K562 (cell line): ENCODE measurements around the gene MTTP. TPM values are rescaled to one million over a fixed set of nuclear protein-coding genes. Genes with fewer than 3 reads are reported as not detected.

Experiments used
- ATAC-seq: fragments of 200-7000 bp; cut with Tn5 transposase; 3 replicates; pipeline ENCODE4 v1.9.1; 2020; ENCODE audit warnings: moderate library complexity
- BruUV-seq: library from RNA; stranded (reverse); fragments of 400-500 nt; replicated peaks from 2 replicates; lab custom pipeline; 2021; lab: Mats Ljungman, UMichigan
- CTCF ChIA-PET: fragments of 300-600 bp; formaldehyde crosslinking; extraction: SDS; loops from one replicate; lab custom pipeline; 2021; ENCODE audit warnings: low intra/inter-chr PET ratio; lab: Yijun Ruan, JAX
- POLR2A ChIA-PET: fragments of 300-600, 350-650 bp; sonication (Branson Sonifier 250); formaldehyde crosslinking; extraction: SDS; loops from one replicate; lab custom pipeline; 2021; ENCODE audit warnings: antibody characterized with exemption, inconsistent platforms; lab: Yijun Ruan, JAX
- DNase-seq, 4 experiments: peaks; one replicate each; pipeline versions ENCODE4 v3.0.0 to v3.0.0-alpha.2; 2011 to 2018; ENCODE audit warnings: low spot score in 3 of 4, mixed read lengths in 3 of 4; ENCODE audit errors: extremely low read depth in 1 of 4
- FAIRE-seq: peaks from 2 replicates; lab custom pipeline; 2011; peaks lifted over from hg19 to GRCh38; lab: Jason Lieb, UNC
- H2AFZ ChIP-seq: 2 replicates; pipeline ENCODE4 v1.6.0; 2011; ENCODE audit warnings: low read depth, low read length, control low read depth, inconsistent platforms
- H3K27ac ChIP-seq: fragments of 200-600 bp; 3 replicates; pipeline ENCODE4 v1.8.0; 2011; ENCODE audit warnings: low read depth, mild to moderate bottlenecking, control low read depth, inconsistent platforms, low read length, moderate library complexity, mixed read lengths; ENCODE audit errors: extremely low read depth
- H3K27me3 ChIP-seq, 2 experiments: fragments of 300-600 bp in 1 of 2; 2 replicates in 1 of 2; 3 replicates in 1 of 2; pipeline versions ENCODE4 v1.6.0 to v1.8.0; 2011; ENCODE audit warnings: inconsistent platforms in 2 of 2, low read length in 2 of 2, mild to moderate bottlenecking in 1 of 2, mixed read lengths in 1 of 2, moderate library complexity in 1 of 2; ENCODE audit not compliant: control insufficient read depth in 2 of 2, insufficient read depth in 2 of 2
- H3K36me3 ChIP-seq: fragments of 300-600 bp; 3 replicates; pipeline ENCODE4 v1.8.0; 2011; ENCODE audit warnings: mild to moderate bottlenecking, low read length, inconsistent platforms; ENCODE audit not compliant: control insufficient read depth, insufficient read depth
- H3K4me1 ChIP-seq, 2 experiments: fragments of 200-600 bp in 1 of 2; replicated peaks in 1 of 2; 2 replicates in 1 of 2; 3 replicates in 1 of 2; pipeline versions ENCODE4 v1.5.1 to v1.8.0; 2011; ENCODE audit warnings: inconsistent platforms in 2 of 2, low read length in 2 of 2, mild to moderate bottlenecking in 1 of 2, mixed read lengths in 1 of 2, moderate library complexity in 1 of 2; ENCODE audit not compliant: control insufficient read depth in 2 of 2, insufficient read depth in 2 of 2
- H3K4me2 ChIP-seq: 2 replicates; pipeline ENCODE4 v1.6.1; 2011; ENCODE audit warnings: low read length, control low read depth, inconsistent platforms, mixed read lengths; ENCODE audit not compliant: insufficient read depth
- H3K4me3 ChIP-seq: fragments of 200-600 bp; sonication (generic), shearing (Covaris generic); 2 replicates; pipeline ENCODE4 v1.5.1; 2016; ENCODE audit warnings: control low read depth, inconsistent platforms
- H3K79me2 ChIP-seq: fragments of 200-600 bp; 3 replicates; pipeline ENCODE4 v1.8.0; 2011; ENCODE audit warnings: low read length, inconsistent platforms; ENCODE audit not compliant: control insufficient read depth, insufficient read depth
- H3K9ac ChIP-seq, 2 experiments: 2 replicates each; pipeline versions ENCODE4 v1.6.0 to v1.6.1; 2011; ENCODE audit warnings: low read depth in 2 of 2, low read length in 2 of 2, control low read depth in 1 of 2, inconsistent platforms in 1 of 2, mild to moderate bottlenecking in 1 of 2, mixed read lengths in 1 of 2; ENCODE audit not compliant: insufficient read depth in 1 of 2
- H3K9me1 ChIP-seq: one replicate; pipeline ENCODE4 v1.6.0; 2011; ENCODE audit warnings: inconsistent platforms, mild to moderate bottlenecking, low read length, moderate library complexity; ENCODE audit not compliant: control insufficient read depth, insufficient read depth
- H3K9me3 ChIP-seq: replicated peaks from 2 replicates; pipeline ENCODE4 v1.5.1; 2011; ENCODE audit warnings: low read depth, low read length, inconsistent platforms; ENCODE audit not compliant: control insufficient read depth, insufficient read depth
- H4K20me1 ChIP-seq: replicated peaks from 2 replicates; pipeline ENCODE4 v1.6.1; 2011; ENCODE audit warnings: low read length, inconsistent platforms, mixed read lengths; ENCODE audit not compliant: control insufficient read depth, insufficient read depth
- BACH1 ChIP-seq: fragments of 200-800 bp; sonication (Bioruptor generic); IDR thresholded peaks from 2 replicates; pipeline ENCODE4 v1.6.1; 2016; ENCODE audit warnings: missing genetic modification characterization, missing compliant biosample characterization
- CBX1 ChIP-seq: sonication (generic); IDR thresholded peaks from 2 replicates; pipeline ENCODE4 v1.6.1; 2016; ENCODE audit warnings: antibody characterized with exemption, low read depth, mild to moderate bottlenecking
- KHSRP ChIP-seq: fragments of 450-650 bp; IDR thresholded peaks from 2 replicates; pipeline ENCODE4 v1.6.1; 2017
- LEF1 ChIP-seq: fragments of 450-650 bp; IDR thresholded peaks from 2 replicates; pipeline ENCODE4 v1.6.1; 2016; ENCODE audit warnings: mild to moderate bottlenecking
- MCM7 ChIP-seq, 2 experiments: fragments of 450-650 bp; IDR thresholded peaks; 2 replicates each; pipeline ENCODE4 v1.6.1; 2016 to 2018
- MLX ChIP-seq, 2 experiments: fragments of 450-650 bp in 1 of 2; sonication (generic) in 1 of 2; formaldehyde crosslinking; conservative IDR thresholded peaks; 2 replicates each; pipeline versions ENCODE4 v1.4.0 to v1.8.1; 2020 to 2022; ENCODE audit warnings: mild to moderate bottlenecking in 1 of 2, missing genetic modification reagents in 1 of 2
- NFIC ChIP-seq: fragments of 450-650 bp; IDR thresholded peaks from 2 replicates; pipeline ENCODE4 v1.6.1; 2017; ENCODE audit warnings: mild to moderate bottlenecking, inconsistent platforms
- NR2F6 ChIP-seq: fragments of 450-650 bp; formaldehyde crosslinking; IDR thresholded peaks from 2 replicates; pipeline ENCODE4 v1.4.0; 2020; ENCODE audit warnings: mild to moderate bottlenecking
- PHB2 ChIP-seq: fragments of 450-650 bp; IDR thresholded peaks from 2 replicates; pipeline ENCODE4 v1.6.1; 2017; ENCODE audit warnings: low read depth
- PML ChIP-seq: IDR thresholded peaks from 2 replicates; pipeline ENCODE4 v1.6.1; 2012; ENCODE audit warnings: low read length, inconsistent platforms
- SMAD1 ChIP-seq: fragments of 150-350 bp; IDR thresholded peaks from 2 replicates; pipeline ENCODE4 v1.6.1; 2014; ENCODE audit warnings: low read length, low read depth; ENCODE audit not compliant: partially characterized antibody
- SRSF3 ChIP-seq: fragments of 200-400 bp; formaldehyde crosslinking; IDR thresholded peaks from 2 replicates; pipeline ENCODE4 v1.6.1; 2016; ENCODE audit warnings: mild to moderate bottlenecking, low read length, moderate library complexity; ENCODE audit not compliant: insufficient read depth
- ZNF316 ChIP-seq: fragments of 450-650 bp; IDR thresholded peaks from 2 replicates; pipeline ENCODE4 v1.6.1; 2016
- ZNF318 ChIP-seq, 2 experiments: fragments of 450-650 bp; IDR thresholded peaks; 2 replicates each; pipeline ENCODE4 v1.6.1; 2016; ENCODE audit warnings: mild to moderate bottlenecking in 2 of 2, borderline replicate concordance in 1 of 2, low read depth in 1 of 2, moderate library complexity in 1 of 2
- ZNF699 ChIP-seq: fragments of 250-450 bp; sonication (Bioruptor Pico); IDR thresholded peaks from 2 replicates; pipeline ENCODE4 v1.8.0; 2021; ENCODE audit warnings: mild to moderate bottlenecking, moderate library complexity; ENCODE audit not compliant: insufficient replicate concordance
- ZNF785 ChIP-seq: fragments of 250-450 bp; sonication (Bioruptor Pico); IDR thresholded peaks from 2 replicates; pipeline ENCODE4 v1.4.0; 2020; ENCODE audit warnings: mild to moderate bottlenecking
- WGBS: fragments of 100-300 bp; shearing (Covaris generic); methylation state at CpG from one replicate; pipeline ENCODE4 v1.1.6; 2016; ENCODE audit warnings: low coverage, mixed read lengths; ENCODE audit not compliant: insufficient coverage; ENCODE audit errors: missing lambda C conversion rate; 5-methylcytosine and 5-hydroxymethylcytosine counted together
- in situ Hi-C: fragments of 300-500 bp; cut with MboI; formaldehyde crosslinking; loops from 4 replicates; pipeline ENCODE4 v1.15.0; 2018; ENCODE audit warnings: inconsistent platforms, mixed read lengths
- intact Hi-C: fragments of 100-400 bp; cut with micrococcal nuclease; formaldehyde crosslinking; loops from 2 replicates; pipeline ENCODE4 v1.14.2; 2022
- polyA plus RNA-seq, 8 experiments: library from polyadenylated mRNA; depleted of rRNA in 4 of 8; stranded (reverse) in 5 of 8; unstranded in 3 of 8; fragments of >200 nt; fragmentation: Nextera tagmentation in 2 of 8; fragmentation: Illumina TruSeq in 1 of 8; extraction: Ambion mirVana in 2 of 8; extraction: Trizol in 1 of 8; gene quantifications; 2 replicates each; pipeline versions ENCODE4 v1.2.1 to v1.2.3, GENCODE V29; 2011 to 2014; ENCODE audit warnings: inconsistent platforms in 1 of 8, missing spikeins in 1 of 8
- total RNA-seq, 7 experiments: library from RNA; depleted of rRNA in 6 of 7; stranded (reverse); fragments of >200 nt in 6 of 7; fragmentation: Illumina TruSeq in 2 of 7; extraction: Trizol in 2 of 7; gene quantifications; 2 replicates each; pipeline versions ENCODE4 v1.2.1 to v1.2.3, GENCODE V29; 2011 to 2021; ENCODE audit warnings: low replicate concordance in 1 of 7

The MTTP gene
- total and polyA plus RNA-seq, 9 of the 15 experiments (the other 6 are each of a cell fraction or from before 2014, with no cell fraction given) = 0.01 to 0.29 (median 0.04) TPM; not detected in 2

GRCh38 chr4:99594818-99595217 is 20.2 kb downstream of the MTTP start (continued):
- no peak for TF ChIP-seq BACH1 (tag)

GRCh38 chr4:99606716-99607115 is 32.1 kb downstream of the MTTP start:
- Histone ChIP-seq H3K79me2 (no peaks in the 10 kb centered on the region), H3K9me1 (no peaks in the 10 kb centered on the region), H3K4me3 (no peak overlapping the region), H3K9me3 (no peaks in the 10 kb centered on the region), H4K20me1 (no peaks in the 10 kb centered on the region), H2AFZ (no peak overlapping the region), H3K27ac (no peak overlapping the region), H3K9ac (no peak overlapping the region), H3K4me1 (no peaks in the 10 kb centered on the region), H3K36me3 (no peaks in the 10 kb centered on the region), H3K27me3 (no peaks in the 10 kb centered on the region; a peak in 1 of 5 replicates), H3K4me2 (no peak overlapping the region)
- intact Hi-C loops = no loop called here
- ChIA-PET CTCF (no interaction called here), POLR2A (no interaction called here)
- WGBS = 3% methylated on average over 2 of the region's 2 CpGs
- ATAC-seq (no peak), DNase-seq (no peak), FAIRE-seq (no peak)
- BruUV-seq = no TSS peak
- in situ Hi-C loops = no loop called here
- TF ChIP-seq NR2F6 (CRISPR knock-in tag) (no peak), PML (no peak), NFIC (no peak), PHB2 (no peak), ZNF785 (CRISPR knock-in tag) (no peak), MLX (CRISPR knock-in tag; conservative IDR thresholded peaks at IDR 0.05) (no peak), ZNF318 (IDR thresholded peaks at IDR 0.05; ENCODE audit: borderline replicate concordance in 1 of 2, low read depth in 1 of 2) (no peak), ZNF699 (CRISPR knock-in tag) (no peak), LEF1 (no peak), SRSF3 (no peak), SMAD1 (no peak), KHSRP (no peak), ZNF316 (no peak), CBX1 (no peak), MCM7 (IDR thresholded peaks at IDR 0.05) (no peak)
